Transverse colon (tissue), 4 donors: ENCODE measurements around the gene SYNPO2. TPM values are rescaled to one million over a fixed set of nuclear protein-coding genes. Genes with fewer than 3 reads are reported as not detected.
A peak's percentile ranks its signal among the peaks of the same experiment; 100 is the strongest.
"Not testable (repeated sequence)": the region's sequence is repeated elsewhere in the genome, so short reads cannot be mapped to it uniquely, and the experiment has no call there.

Experiments
- DNase-seq: peaks from one replicate; pipeline ENCODE4 v3.0.0-alpha.2; 2019
- H3K27ac ChIP-seq, 4 donors: fragments of 200-600 bp; sonication (generic); 2 replicates each; pipeline ENCODE4 v1.5.1; 2016 to 2018; ENCODE audit warnings: inconsistent platforms in 4 of 4
- H3K27me3 ChIP-seq: fragments of 200-600 bp; sonication (generic); 2 replicates; pipeline ENCODE4 v1.5.1; 2017; ENCODE audit warnings: inconsistent platforms
- H3K36me3 ChIP-seq, 4 donors: fragments of 200-600 bp; sonication (generic); 2 replicates each; pipeline ENCODE4 v1.5.1; 2017 to 2019; ENCODE audit warnings: inconsistent platforms in 4 of 4
- H3K4me1 ChIP-seq, 4 donors: fragments of 200-600 bp; sonication (generic); 2 replicates each; pipeline ENCODE4 v1.5.1; 2017 to 2020; ENCODE audit warnings: inconsistent platforms in 4 of 4
- H3K4me3 ChIP-seq, 4 donors: fragments of 200-600 bp; sonication (generic); 1 replicate in 1 of 4; 2 replicates in 3 of 4; pipeline versions ENCODE4 v1.5.1 to v1.6.1; 2017 to 2019; ENCODE audit warnings: inconsistent platforms in 4 of 4
- H3K9me3 ChIP-seq, 2 donors: fragments of 200-600 bp; sonication (generic); 2 replicates each; pipeline ENCODE4 v1.5.1; 2017 to 2019; ENCODE audit warnings: inconsistent platforms in 2 of 2
- EP300 ChIP-seq: sonication (generic); formaldehyde crosslinking; IDR thresholded peaks from one replicate; pipeline ENCODE4 v1.6.1; 2017; ENCODE audit warnings: antibody characterized with exemption, low read depth
- POLR2A ChIP-seq: fragments of 450-650 bp; IDR thresholded peaks from one replicate; pipeline ENCODE4 v1.6.1; 2016; ENCODE audit warnings: antibody characterized with exemption, mild to moderate bottlenecking, moderate library complexity
- POLR2AphosphoS5 ChIP-seq, 3 donors: sonication (generic); formaldehyde crosslinking; IDR thresholded peaks; one replicate each; pipeline ENCODE4 v1.6.1; 2016; ENCODE audit warnings: antibody characterized with exemption in 3 of 3
- WGBS, 2 donors: methylation state at CpG; one replicate each; pipeline ENCODE4 v1.1.5; 2018; ENCODE audit warnings: low coverage in 1 of 2; 5-methylcytosine and 5-hydroxymethylcytosine counted together
- in situ Hi-C, 4 donors: fragments of 200-750 bp; cut with MboI; loops; one replicate each; pipeline versions ENCODE4 v1.15.0 to v1.15.1; 2017; ENCODE audit warnings: low sequenced_read_pairs in 3 of 4, low pct_ligation_motif_present in 1 of 4, low pct_unique_long_range_greater_than_20kb in 1 of 4
- intact Hi-C: fragments of 100-400 bp; cut with DNase I; formaldehyde crosslinking; loops from one replicate; pipeline ENCODE4 v1.15.1; 2023; ENCODE audit warnings: low total_unique reads
- total RNA-seq, 4 donors: library from RNA; depleted of rRNA; stranded (reverse); fragments of >200 nt; gene quantifications; one replicate each; pipeline ENCODE4 v1.1.0, GENCODE V29; 2016
- TF ChIP-seq, protein P1 (sequence below), 5 experiments: fragments of 200-600 bp in 3 of 5; fragments of 450-650 bp in 2 of 5; sonication (generic) in 3 of 5; IDR thresholded peaks; 1 replicate in 2 of 5; 2 replicates in 3 of 5; pipeline ENCODE4 v1.5.1; 2016 to 2017; ENCODE audit warnings: antibody characterized with exemption in 5 of 5, inconsistent platforms in 3 of 5, mild to moderate bottlenecking in 2 of 5, moderate library complexity in 1 of 5

The SYNPO2 gene
- total RNA-seq, 4 donors from 2014 or later = 99.7 to 400 (median 145) TPM

- TF ChIP-seq, protein P1, sequence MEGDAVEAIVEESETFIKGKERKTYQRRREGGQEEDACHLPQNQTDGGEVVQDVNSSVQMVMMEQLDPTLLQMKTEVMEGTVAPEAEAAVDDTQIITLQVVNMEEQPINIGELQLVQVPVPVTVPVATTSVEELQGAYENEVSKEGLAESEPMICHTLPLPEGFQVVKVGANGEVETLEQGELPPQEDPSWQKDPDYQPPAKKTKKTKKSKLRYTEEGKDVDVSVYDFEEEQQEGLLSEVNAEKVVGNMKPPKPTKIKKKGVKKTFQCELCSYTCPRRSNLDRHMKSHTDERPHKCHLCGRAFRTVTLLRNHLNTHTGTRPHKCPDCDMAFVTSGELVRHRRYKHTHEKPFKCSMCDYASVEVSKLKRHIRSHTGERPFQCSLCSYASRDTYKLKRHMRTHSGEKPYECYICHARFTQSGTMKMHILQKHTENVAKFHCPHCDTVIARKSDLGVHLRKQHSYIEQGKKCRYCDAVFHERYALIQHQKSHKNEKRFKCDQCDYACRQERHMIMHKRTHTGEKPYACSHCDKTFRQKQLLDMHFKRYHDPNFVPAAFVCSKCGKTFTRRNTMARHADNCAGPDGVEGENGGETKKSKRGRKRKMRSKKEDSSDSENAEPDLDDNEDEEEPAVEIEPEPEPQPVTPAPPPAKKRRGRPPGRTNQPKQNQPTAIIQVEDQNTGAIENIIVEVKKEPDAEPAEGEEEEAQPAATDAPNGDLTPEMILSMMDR (IDR thresholded peaks at IDR 0.05) = no peak
- peak in 2 of 3 donors; percentile 36 to 54 for TF ChIP-seq POLR2AphosphoS5 (IDR thresholded peaks at IDR 0.05)
- DNase-seq = no peak
- peaks cover 0 to 32% (median 5%) of the 10 kb centered on the region in 4 donors for H3K4me1 ChIP-seq
- H3K27me3 ChIP-seq = no peaks in the 10 kb centered on the region
- no peak overlapping the region for H3K4me3 ChIP-seq
- peak overlapping the region; percentile 82 to 87 (median 84) for H3K27ac ChIP-seq
- no peaks in the 10 kb centered on the region for H3K9me3 ChIP-seq
- 68 to 75% methylated on average over 4 of the region's 4 CpGs for WGBS, 2 donors
- in situ Hi-C loops (no loop called here), intact Hi-C loops (no loop called here)
- H3K36me3 ChIP-seq = no peaks in the 10 kb centered on the region
Observed at GRCh38 chr4:119000400-119000799, 111.7 kb downstream of the SYNPO2 start.

DNA sequence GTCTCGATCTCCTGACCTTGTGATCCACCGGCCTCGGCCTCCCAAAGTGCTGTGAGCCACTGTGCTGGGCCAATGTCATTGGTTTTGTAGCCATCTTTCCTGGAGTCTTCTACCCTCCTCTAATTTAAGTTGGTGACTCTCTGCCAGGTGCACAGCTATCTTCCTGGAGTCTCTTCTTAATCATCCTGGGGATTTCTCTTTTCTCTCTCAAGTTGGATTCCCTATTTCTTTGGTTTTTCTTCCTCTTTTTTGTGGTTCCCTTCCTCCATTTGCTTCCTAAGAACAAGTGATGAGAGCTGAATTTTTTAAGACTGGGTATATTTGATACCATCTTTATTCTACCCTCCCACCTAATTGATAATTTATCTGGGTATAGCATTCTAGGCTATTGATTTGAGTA, 113.8 kb downstream of the SYNPO2 start:
- no peaks in the 10 kb centered on the region for H3K27me3 ChIP-seq
- TF ChIP-seq POLR2AphosphoS5 (IDR thresholded peaks at IDR 0.05) (no peak), EP300 (no peak), POLR2A (no peak)
- TF ChIP-seq, protein P1 (IDR thresholded peaks at IDR 0.05) = no peak
- H3K9me3 ChIP-seq = no peaks in the 10 kb centered on the region
- peak overlapping the region; percentile 82 to 87 (median 84) for H3K27ac ChIP-seq
- 57 to 63% methylated on average over 3 of the region's 3 CpGs for WGBS, 2 donors
- DNase-seq = no peak
- H3K4me3 ChIP-seq = no peak overlapping the region
- peaks cover 0 to 38% (median 3%) of the 10 kb centered on the region in 4 donors for H3K4me1 ChIP-seq
- intact Hi-C loops (no loop called here), in situ Hi-C loops (no loop called here)
- H3K36me3 ChIP-seq = no peaks in the 10 kb centered on the region

- peaks cover 0 to 38% (median 3%) of the 10 kb centered on the region in 4 donors for H3K4me1 ChIP-seq
- H3K9me3 ChIP-seq, DNase-seq, H3K4me3 ChIP-seq, H3K36me3 ChIP-seq, intact Hi-C loops, H3K27me3 ChIP-seq, in situ Hi-C loops: not testable (repeated sequence)
- WGBS, 2 donors = 39 to 57% methylated on average over 1 of the region's 1 CpG
- peak overlapping the region; percentile 82 to 87 (median 84) for H3K27ac ChIP-seq
Observed at GRCh38 chr4:119003001-119003400, 114.3 kb downstream of the SYNPO2 start.

DNA sequence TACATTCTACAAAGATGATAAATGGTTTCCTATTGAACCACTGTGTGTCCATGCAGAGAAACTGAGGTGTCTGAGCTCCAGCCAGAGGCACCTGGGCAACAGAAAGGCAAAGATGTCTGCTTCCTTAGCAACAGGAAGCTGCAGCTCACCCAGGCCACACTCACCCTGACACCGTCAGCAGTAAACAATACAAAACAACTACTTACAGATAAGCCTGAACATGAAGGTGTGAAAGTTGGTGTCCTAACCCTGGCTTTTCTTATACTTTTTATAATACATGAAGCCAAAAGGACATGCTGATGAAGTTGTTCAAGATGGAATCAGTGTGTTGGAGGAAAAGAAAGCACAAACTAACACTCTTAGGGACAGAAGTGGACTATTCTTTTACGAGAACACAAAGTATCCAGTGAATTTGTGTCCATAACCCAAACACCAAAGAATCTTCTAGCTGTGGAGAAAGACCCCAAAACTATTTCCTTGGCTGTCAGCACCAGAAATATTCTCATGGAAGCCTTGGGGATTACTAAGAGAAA, 117.3 kb downstream of the SYNPO2 start:
- intact Hi-C loops (no loop called here), in situ Hi-C loops (no loop called here)
- Histone ChIP-seq H3K4me1 (peaks cover 0 to 24% (median 0%) of the 10 kb centered on the region in 4 donors), H3K4me3 (no peak overlapping the region), H3K9me3 (no peaks in the 10 kb centered on the region), H3K36me3 (no peaks in the 10 kb centered on the region), H3K27me3 (no peaks in the 10 kb centered on the region), H3K27ac (peak overlapping the region; percentile 66 to 83 (median 70))
- no peak for DNase-seq
- TF ChIP-seq EP300 (no peak), POLR2AphosphoS5 (IDR thresholded peaks at IDR 0.05) (no peak), POLR2A (no peak)
- TF ChIP-seq, protein P1 (IDR thresholded peaks at IDR 0.05) = no peak
- 74 to 83% methylated on average over 2 of the region's 2 CpGs for WGBS, 2 donors

GRCh38 chr4:119008761-119009160, 120.1 kb downstream of the SYNPO2 start:
- no peak for TF ChIP-seq POLR2A
- TF ChIP-seq, protein P1 (IDR thresholded peaks at IDR 0.05) = no peak
- TF ChIP-seq EP300 = no peak
- TF ChIP-seq POLR2AphosphoS5 (IDR thresholded peaks at IDR 0.05) = no peak
- WGBS, 2 donors = 69 to 71% methylated on average over 2 of the region's 2 CpGs
- peaks cover 0 to 16% (median 0%) of the 10 kb centered on the region in 4 donors for H3K4me1 ChIP-seq
- H3K27ac ChIP-seq = peak overlapping the region; percentile 13 to 83 (median 66)
- no peaks in the 10 kb centered on the region for H3K27me3 ChIP-seq
- intact Hi-C loops = no loop called here
- in situ Hi-C loops = no loop called here
- no peaks in the 10 kb centered on the region for H3K9me3 ChIP-seq
- no peak overlapping the region for H3K4me3 ChIP-seq
- no peaks in the 10 kb centered on the region for H3K36me3 ChIP-seq
- no peak for DNase-seq

DNA sequence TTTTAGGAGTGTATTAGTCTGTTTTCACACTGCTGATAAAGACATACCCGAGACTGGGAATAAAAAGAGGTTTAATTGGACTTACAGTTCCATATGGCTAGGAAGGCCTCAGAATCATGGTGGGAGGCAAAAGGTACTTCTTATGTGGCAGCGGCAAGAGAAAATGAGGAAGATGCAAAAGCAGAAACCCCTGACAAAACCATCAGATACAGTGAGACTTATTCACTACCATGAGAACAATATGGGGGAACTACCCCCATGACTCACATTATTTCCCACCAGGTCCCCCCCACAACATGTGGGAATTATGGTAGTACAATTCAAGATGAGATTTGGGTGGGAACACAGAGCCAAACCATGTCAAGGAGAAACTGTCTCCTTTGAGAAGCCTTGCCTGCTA, 121.6 kb downstream of the SYNPO2 start:
- DNase-seq, intact Hi-C loops, in situ Hi-C loops, H3K36me3 ChIP-seq, H3K27me3 ChIP-seq, H3K4me3 ChIP-seq, H3K9me3 ChIP-seq: not testable (repeated sequence)
- peak overlapping the region; percentile 42 to 83 (median 66) for H3K27ac ChIP-seq
- H3K4me1 ChIP-seq = peaks cover 0 to 16% (median 0%) of the 10 kb centered on the region in 4 donors
- WGBS, 2 donors = 40 to 81% methylated on average over 1 to 2 of the region's 2 CpGs
